ENCODE results near the gene FYCO1.

The FYCO1 gene

GRCh38 chr3:45910892-45911291, 84.7 kb downstream of the FYCO1 start:
- peak in 2 of 42 donors; percentile 3 to 12 for DNase-seq
- intact Hi-C loops (cut with DNase I) = no loop called here

- intact Hi-C loops (cut with DNase I) = no loop called here
- no peak for DNase-seq
These were observed 86.1 kb downstream of the FYCO1 start for GRCh38 chr3:45909542-45909941.

GRCh38 chr3:45908761-45909160, 86.9 kb downstream of the FYCO1 start:
- intact Hi-C loops (cut with DNase I) = no loop called here
- DNase-seq = peak in 1 of 42 donors; percentile 9

GRCh38 chr3:45907769-45908705, 87.6 kb downstream of the FYCO1 start:
- intact Hi-C loops (cut with DNase I) = no loop called here

GRCh38 chr3:45906681-45907407, 88.8 kb downstream of the FYCO1 start:
- intact Hi-C loops (cut with DNase I) = no loop called here
- peak in 2 of 42 donors; percentile 18 to 32 for DNase-seq

More at GRCh38 chr3:45907769-45908705, 87.6 kb downstream of the FYCO1 start:
- DNase-seq = peak in 1 of 42 donors; percentile 4

GRCh38 chr3:45905755-45906154, 89.9 kb downstream of the FYCO1 start:
- intact Hi-C loops (cut with DNase I) = no loop called here
- DNase-seq = peak in 1 of 42 donors; percentile 5

- DNase-seq = peak in 1 of 42 donors; percentile 14
- intact Hi-C loops (cut with DNase I) = no loop called here
These were observed 90.7 kb downstream of the FYCO1 start for GRCh38 chr3:45904931-45905330.

- DNase-seq = no peak
- intact Hi-C loops (cut with DNase I) = no loop called here
These were observed 98.7 kb downstream of the FYCO1 start for GRCh38 chr3:45896956-45897355.

- no peak for DNase-seq
- intact Hi-C loops (cut with DNase I) = no loop called here
These were observed 99.7 kb downstream of the FYCO1 start for GRCh38 chr3:45895686-45896468.

- intact Hi-C loops (cut with DNase I) = no loop called here
- DNase-seq = no peak
These were observed 101.6 kb downstream of the FYCO1 start for GRCh38 chr3:45894015-45894414.

- intact Hi-C loops (cut with DNase I) = no loop called here
These were observed 103.5 kb downstream of the FYCO1 start for GRCh38 chr3:45892161-45892560.

GRCh38 chr3:45890405-45890804, 105.2 kb downstream of the FYCO1 start:
- peak in 2 of 42 donors; percentile 8 to 19 for DNase-seq
- intact Hi-C loops (cut with DNase I) = no loop called here

More at GRCh38 chr3:45892161-45892560, 103.5 kb downstream of the FYCO1 start:
- no peak for DNase-seq

- intact Hi-C loops (cut with DNase I) = no loop called here
- DNase-seq = no peak
These were observed 106.3 kb downstream of the FYCO1 start for GRCh38 chr3:45889337-45889736.

- no peak for DNase-seq
- intact Hi-C loops (cut with DNase I) = no loop called here
These were observed 107.7 kb downstream of the FYCO1 start for GRCh38 chr3:45887759-45888511.

GRCh38 chr3:45887285-45887684, 108.3 kb downstream of the FYCO1 start:
- intact Hi-C loops (cut with DNase I) = no loop called here
- DNase-seq = no peak

- intact Hi-C loops (cut with DNase I) = no loop called here
- DNase-seq = no peak
These were observed 109.5 kb downstream of the FYCO1 start, which contains the start of gene CCR9 for GRCh38 chr3:45885979-45886705. Gene CCR9 (plus strand): TSS chr3:45886543. CDS start chr3:45894934, 8,391 bp downstream.

- no peak for DNase-seq
- intact Hi-C loops (cut with DNase I) = no loop called here
These were observed 111.0 kb downstream of the FYCO1 start for GRCh38 chr3:45884368-45885201.
